ENCODE measurements around the gene RHOC. TPM values are rescaled to one million over a fixed set of nuclear protein-coding genes. Genes with fewer than 3 reads are reported as not detected.

Gene RHOC
- total and polyA plus RNA-seq, 8 donors = 44.0 to 105 (median 73.8) TPM

- Histone ChIP-seq H3K36me3 (peaks cover 0 to 9% (median 0%) of the 10 kb centered on the region in 3 donors), H3K4me1 (no peaks in the 10 kb centered on the region), H3K9me3 (no peaks in the 10 kb centered on the region), H3K27me3 (no peaks in the 10 kb centered on the region), H3K4me3 (no peak overlapping the region), H3K27ac (no peak overlapping the region)
- DNase-seq (no peak), ATAC-seq (no peak), FAIRE-seq (no peak)
- intact Hi-C loops (cut with DNase I) = no loop called here
- WGBS, 2 donors = 83 to 85% methylated on average over 5 of the region's 5 CpGs
- TF ChIP-seq CTCF (IDR thresholded peaks at IDR 0.05) = no peak
Measured at GRCh38 chr1:112685913-112686312, 21.0 kb downstream of the RHOC start.

- Histone ChIP-seq H3K27ac (no peak overlapping the region), H3K4me3 (no peak overlapping the region), H3K36me3 (no peaks in the 10 kb centered on the region), H3K9me3 (no peaks in the 10 kb centered on the region), H3K27me3 (no peaks in the 10 kb centered on the region), H3K4me1 (peaks cover 0 to 4% (median 1%) of the 10 kb centered on the region in 3 donors)
- TF ChIP-seq CTCF (IDR thresholded peaks at IDR 0.05) = no peak
- ATAC-seq = no peak
- no peak for FAIRE-seq
- intact Hi-C loops (cut with DNase I) = no loop called here
- no peak for DNase-seq
- 84 to 87% methylated on average over 3 of the region's 3 CpGs for WGBS, 2 donors
Measured at GRCh38 chr1:112678605-112679004, 28.3 kb downstream of the RHOC start.

- ATAC-seq (no peak), DNase-seq (no peak), FAIRE-seq (no peak)
- Histone ChIP-seq H3K4me1 (peaks cover 0 to 8% (median 5%) of the 10 kb centered on the region in 3 donors), H3K27me3 (no peaks in the 10 kb centered on the region), H3K9me3 (no peaks in the 10 kb centered on the region), H3K4me3 (no peak overlapping the region), H3K36me3 (no peaks in the 10 kb centered on the region), H3K27ac (no peak overlapping the region)
- intact Hi-C loops (cut with DNase I) = no loop called here
- no peak for TF ChIP-seq CTCF (IDR thresholded peaks at IDR 0.05)
- 98 to 100% methylated on average over 4 of the region's 4 CpGs for whole genome bisulfite sequencing, 2 donors
Measured at GRCh38 chr1:112677501-112677900, 29.4 kb downstream of the RHOC start.

GRCh38 chr1:112676543-112676942 is 30.4 kb downstream of the RHOC start:
- intact Hi-C loops (cut with DNase I) = no loop called here
- no peaks in the 10 kb centered on the region for H3K9me3 ChIP-seq

More at GRCh38 chr1:112676543-112676942, 30.4 kb downstream of the RHOC start:
- FAIRE-seq = no peak
- Histone ChIP-seq H3K27ac (no peak overlapping the region), H3K4me1 (peaks cover 0 to 8% (median 5%) of the 10 kb centered on the region in 3 donors), H3K36me3 (no peaks in the 10 kb centered on the region), H3K4me3 (no peak overlapping the region), H3K27me3 (no peaks in the 10 kb centered on the region)
- ATAC-seq = no peak
- TF ChIP-seq CTCF (IDR thresholded peaks at IDR 0.05) = no peak
- 93 to 95% methylated on average over 3 of the region's 3 CpGs for WGBS, 2 donors
- no peak for DNase-seq

Data from pancreas (tissue), 10 donors.